Loucy (cell line): ENCODE data around the gene ALDOA.

Experiments used
- EZH2phosphoT487 ChIP-seq: fragments of 200-600 bp; IDR thresholded peaks from 2 replicates; pipeline ENCODE4 v1.6.1; 2018; ENCODE audit warnings: antibody characterized with exemption, mild to moderate bottlenecking, moderate library complexity, borderline replicate concordance
- TF ChIP-seq, protein P1 (sequence below): fragments of 200-600 bp; sonication (generic); conservative IDR thresholded peaks from 2 replicates; pipeline ENCODE4 v1.5.1; 2014; ENCODE audit warnings: mild to moderate bottlenecking, antibody characterized with exemption, low read length

DNA sequence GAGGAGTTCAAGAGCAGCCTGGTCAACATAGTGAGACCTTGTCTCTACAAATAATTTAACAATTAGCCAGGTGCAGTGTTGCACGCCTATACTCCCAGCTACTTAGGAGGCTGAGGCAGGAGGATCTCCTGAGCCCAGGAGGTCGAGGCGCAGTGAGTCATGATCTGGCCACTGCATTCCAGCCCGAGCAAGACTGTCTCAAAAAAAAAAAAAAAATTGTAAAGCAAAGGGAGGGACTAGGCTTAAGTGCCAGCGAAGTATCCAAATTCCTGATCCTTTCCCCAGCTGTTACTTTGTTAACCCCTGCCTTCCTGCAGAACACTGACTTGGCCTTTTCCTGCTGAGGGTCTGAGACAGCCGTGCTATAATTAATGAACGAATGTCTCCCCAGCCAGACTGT, 45.1 kb downstream of the ALDOA start:
- TF ChIP-seq, protein P1, sequence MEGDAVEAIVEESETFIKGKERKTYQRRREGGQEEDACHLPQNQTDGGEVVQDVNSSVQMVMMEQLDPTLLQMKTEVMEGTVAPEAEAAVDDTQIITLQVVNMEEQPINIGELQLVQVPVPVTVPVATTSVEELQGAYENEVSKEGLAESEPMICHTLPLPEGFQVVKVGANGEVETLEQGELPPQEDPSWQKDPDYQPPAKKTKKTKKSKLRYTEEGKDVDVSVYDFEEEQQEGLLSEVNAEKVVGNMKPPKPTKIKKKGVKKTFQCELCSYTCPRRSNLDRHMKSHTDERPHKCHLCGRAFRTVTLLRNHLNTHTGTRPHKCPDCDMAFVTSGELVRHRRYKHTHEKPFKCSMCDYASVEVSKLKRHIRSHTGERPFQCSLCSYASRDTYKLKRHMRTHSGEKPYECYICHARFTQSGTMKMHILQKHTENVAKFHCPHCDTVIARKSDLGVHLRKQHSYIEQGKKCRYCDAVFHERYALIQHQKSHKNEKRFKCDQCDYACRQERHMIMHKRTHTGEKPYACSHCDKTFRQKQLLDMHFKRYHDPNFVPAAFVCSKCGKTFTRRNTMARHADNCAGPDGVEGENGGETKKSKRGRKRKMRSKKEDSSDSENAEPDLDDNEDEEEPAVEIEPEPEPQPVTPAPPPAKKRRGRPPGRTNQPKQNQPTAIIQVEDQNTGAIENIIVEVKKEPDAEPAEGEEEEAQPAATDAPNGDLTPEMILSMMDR = no peak
- no peak for TF ChIP-seq EZH2phosphoT487
